ENCODE results near the gene MACROD2. TPM values are rescaled to one million over a fixed set of nuclear protein-coding genes. Genes with fewer than 3 reads are reported as not detected.
A peak's percentile ranks its signal among the peaks of the same experiment; 100 is the strongest.

The MACROD2 gene
- total RNA-seq, 4 donors from 2014 or later, result 4.0 to 14.1 (median 10.4) TPM

- TF ChIP-seq POLR2A (IDR thresholded peaks at IDR 0.05), result no peak
- no peak for TF ChIP-seq CTCF (IDR thresholded peaks at IDR 0.05)
- TF ChIP-seq EP300 (IDR thresholded peaks at IDR 0.05), result no peak
- Histone ChIP-seq H3K4me1 (no peaks in the 10 kb centered on the region), H3K36me3 (no peaks in the 10 kb centered on the region), H3K9me3 (peaks cover 0 to 13% (median 2%) of the 10 kb centered on the region in 4 donors), H3K27ac (no peak overlapping the region), H3K4me3 (no peak overlapping the region), H3K27me3 (no peaks in the 10 kb centered on the region)
- no peak for DNase-seq (ENCODE audit: low spot score in 2 of 2)
- 95 to 96% methylated on average over 1 of the region's 1 CpG for WGBS, 2 donors
Measured at GRCh38 chr20:15209537-15209936, 1214.2 kb downstream of the MACROD2 start.

GRCh38 chr20:15214051-15214450 lies 1218.7 kb downstream of the MACROD2 start:
- H3K36me3 ChIP-seq, result no peaks in the 10 kb centered on the region
- 27 to 48% methylated on average over 1 of the region's 1 CpG for WGBS, 2 donors
- no peak overlapping the region for H3K27ac ChIP-seq
- H3K27me3 ChIP-seq, result no peaks in the 10 kb centered on the region
- H3K4me1 ChIP-seq, result no peaks in the 10 kb centered on the region
- TF ChIP-seq CTCF (IDR thresholded peaks at IDR 0.05) (no peak), EP300 (IDR thresholded peaks at IDR 0.05) (no peak), POLR2A (IDR thresholded peaks at IDR 0.05) (no peak)
- DNase-seq (ENCODE audit: low spot score in 2 of 2), result no peak
- H3K4me3 ChIP-seq, result no peak overlapping the region
- H3K9me3 ChIP-seq, result no peaks in the 10 kb centered on the region

GRCh38 chr20:15220009-15220656 lies 1224.8 kb downstream of the MACROD2 start:
- Histone ChIP-seq H3K27me3 (no peaks in the 10 kb centered on the region), H3K4me3 (no peak overlapping the region), H3K27ac (no peak overlapping the region), H3K9me3 (no peaks in the 10 kb centered on the region), H3K36me3 (no peaks in the 10 kb centered on the region), H3K4me1 (peaks cover 0 to 17% (median 0%) of the 10 kb centered on the region in 4 donors)
- TF ChIP-seq EP300 (IDR thresholded peaks at IDR 0.05) (no peak), CTCF (IDR thresholded peaks at IDR 0.05) (no peak), POLR2A (IDR thresholded peaks at IDR 0.05) (no peak)
- WGBS, 2 donors, result 53 to 58% methylated on average over 6 of the region's 6 CpGs
- DNase-seq (ENCODE audit: low spot score in 2 of 2), result no peak

GRCh38 chr20:15220778-15221565 lies 1225.7 kb downstream of the MACROD2 start:
- TF ChIP-seq POLR2A (IDR thresholded peaks at IDR 0.05) (no peak), CTCF (IDR thresholded peaks at IDR 0.05) (no peak), EP300 (IDR thresholded peaks at IDR 0.05) (no peak)
- Histone ChIP-seq H3K27me3 (no peaks in the 10 kb centered on the region), H3K9me3 (no peaks in the 10 kb centered on the region), H3K4me1 (peaks cover 0 to 17% (median 0%) of the 10 kb centered on the region in 4 donors), H3K27ac (peak overlapping the region in 1 of 4 donors; percentile 14), H3K36me3 (no peaks in the 10 kb centered on the region), H3K4me3 (no peak overlapping the region)
- WGBS, 2 donors, result 44 to 52% methylated on average over 6 of the region's 6 CpGs
- DNase-seq (ENCODE audit: low spot score in 2 of 2), result no peak

All from tibial nerve (tissue), 4 donors.